ENCODE data around the gene REEP5. TPM values are rescaled to one million over a fixed set of nuclear protein-coding genes. Genes with fewer than 3 reads are reported as not detected.

Gene REEP5
- total RNA-seq, 1 donor from 2014 or later = 26.3 TPM

DNA sequence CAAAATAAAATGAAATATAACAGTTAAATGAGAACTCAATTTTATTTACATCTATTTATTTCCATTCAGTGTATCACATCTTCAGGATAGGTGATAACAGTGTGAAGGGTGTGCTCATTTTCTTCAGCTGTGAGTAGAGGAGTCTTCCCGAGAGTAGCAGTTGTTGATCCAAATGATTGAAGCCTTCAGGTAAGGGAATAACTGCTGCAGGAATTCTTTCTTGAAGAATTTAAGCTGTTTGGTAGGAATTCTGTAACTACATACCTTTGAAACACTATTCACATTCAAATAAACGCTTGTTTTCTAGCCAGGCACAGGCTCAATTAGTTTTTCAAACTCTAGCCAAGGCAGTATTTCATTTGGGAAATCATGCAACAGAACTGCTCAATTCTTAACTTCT is 45.7 kb downstream of the REEP5 start:
- TF ChIP-seq, protein P1, sequence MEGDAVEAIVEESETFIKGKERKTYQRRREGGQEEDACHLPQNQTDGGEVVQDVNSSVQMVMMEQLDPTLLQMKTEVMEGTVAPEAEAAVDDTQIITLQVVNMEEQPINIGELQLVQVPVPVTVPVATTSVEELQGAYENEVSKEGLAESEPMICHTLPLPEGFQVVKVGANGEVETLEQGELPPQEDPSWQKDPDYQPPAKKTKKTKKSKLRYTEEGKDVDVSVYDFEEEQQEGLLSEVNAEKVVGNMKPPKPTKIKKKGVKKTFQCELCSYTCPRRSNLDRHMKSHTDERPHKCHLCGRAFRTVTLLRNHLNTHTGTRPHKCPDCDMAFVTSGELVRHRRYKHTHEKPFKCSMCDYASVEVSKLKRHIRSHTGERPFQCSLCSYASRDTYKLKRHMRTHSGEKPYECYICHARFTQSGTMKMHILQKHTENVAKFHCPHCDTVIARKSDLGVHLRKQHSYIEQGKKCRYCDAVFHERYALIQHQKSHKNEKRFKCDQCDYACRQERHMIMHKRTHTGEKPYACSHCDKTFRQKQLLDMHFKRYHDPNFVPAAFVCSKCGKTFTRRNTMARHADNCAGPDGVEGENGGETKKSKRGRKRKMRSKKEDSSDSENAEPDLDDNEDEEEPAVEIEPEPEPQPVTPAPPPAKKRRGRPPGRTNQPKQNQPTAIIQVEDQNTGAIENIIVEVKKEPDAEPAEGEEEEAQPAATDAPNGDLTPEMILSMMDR (IDR thresholded peaks at IDR 0.05; ENCODE audit: insufficient read depth, low read length, severe bottlenecking) = no peak
- DNase-seq (ENCODE audit: low read depth) (no peak), FAIRE-seq (no peak)
- H3K36me3 ChIP-seq (ENCODE audit: control insufficient read depth, insufficient read depth, low read length) = peaks cover 1% of the 10 kb centered on the region
- H3K27me3 ChIP-seq (ENCODE audit: control insufficient read depth, insufficient read depth, low read length) = no peaks in the 10 kb centered on the region
- H3K4me3 ChIP-seq (ENCODE audit: low read depth, low read length) = no peak overlapping the region

GRCh38 chr5:112870966-112871365 is 51.1 kb downstream of the REEP5 start:
- TF ChIP-seq, protein P1 (IDR thresholded peaks at IDR 0.05; ENCODE audit: insufficient read depth, low read length, severe bottlenecking) = no peak
- Histone ChIP-seq H3K27me3 (ENCODE audit: control insufficient read depth, insufficient read depth, low read length) (no peaks in the 10 kb centered on the region), H3K4me3 (ENCODE audit: low read depth, low read length) (no peak overlapping the region), H3K36me3 (ENCODE audit: control insufficient read depth, insufficient read depth, low read length) (peaks cover 14% of the 10 kb centered on the region)
- FAIRE-seq (no peak), DNase-seq (ENCODE audit: low read depth) (no peak)

GRCh38 chr5:112869948-112870347 is 52.1 kb downstream of the REEP5 start:
- TF ChIP-seq, protein P1 (IDR thresholded peaks at IDR 0.05; ENCODE audit: insufficient read depth, low read length, severe bottlenecking) = no peak
- FAIRE-seq = no peak

GRCh38 chr5:112867411-112867810 is 54.6 kb downstream of the REEP5 start:
- DNase-seq (ENCODE audit: low read depth) (no peak), FAIRE-seq (no peak)
- Histone ChIP-seq H3K36me3 (ENCODE audit: control insufficient read depth, insufficient read depth, low read length) (peaks cover 22% of the 10 kb centered on the region), H3K27me3 (ENCODE audit: control insufficient read depth, insufficient read depth, low read length) (no peaks in the 10 kb centered on the region), H3K4me3 (ENCODE audit: low read depth, low read length) (no peak overlapping the region)
- TF ChIP-seq, protein P1 (IDR thresholded peaks at IDR 0.05; ENCODE audit: insufficient read depth, low read length, severe bottlenecking) = no peak

More at GRCh38 chr5:112869948-112870347, 52.1 kb downstream of the REEP5 start:
- Histone ChIP-seq H3K36me3 (ENCODE audit: control insufficient read depth, insufficient read depth, low read length) (peaks cover 14% of the 10 kb centered on the region), H3K4me3 (ENCODE audit: low read depth, low read length) (no peak overlapping the region), H3K27me3 (ENCODE audit: control insufficient read depth, insufficient read depth, low read length) (no peaks in the 10 kb centered on the region)
- DNase-seq (ENCODE audit: low read depth) = no peak

GRCh38 chr5:112866739-112867138 is 55.3 kb downstream of the REEP5 start:
- TF ChIP-seq, protein P1 (IDR thresholded peaks at IDR 0.05; ENCODE audit: insufficient read depth, low read length, severe bottlenecking) = no peak
- FAIRE-seq (no peak), DNase-seq (ENCODE audit: low read depth) (no peak)
- no peak overlapping the region for H3K4me3 ChIP-seq (ENCODE audit: low read depth, low read length)
- H3K27me3 ChIP-seq (ENCODE audit: control insufficient read depth, insufficient read depth, low read length) = no peaks in the 10 kb centered on the region
- peaks cover 22% of the 10 kb centered on the region for H3K36me3 ChIP-seq (ENCODE audit: control insufficient read depth, insufficient read depth, low read length)

DNA sequence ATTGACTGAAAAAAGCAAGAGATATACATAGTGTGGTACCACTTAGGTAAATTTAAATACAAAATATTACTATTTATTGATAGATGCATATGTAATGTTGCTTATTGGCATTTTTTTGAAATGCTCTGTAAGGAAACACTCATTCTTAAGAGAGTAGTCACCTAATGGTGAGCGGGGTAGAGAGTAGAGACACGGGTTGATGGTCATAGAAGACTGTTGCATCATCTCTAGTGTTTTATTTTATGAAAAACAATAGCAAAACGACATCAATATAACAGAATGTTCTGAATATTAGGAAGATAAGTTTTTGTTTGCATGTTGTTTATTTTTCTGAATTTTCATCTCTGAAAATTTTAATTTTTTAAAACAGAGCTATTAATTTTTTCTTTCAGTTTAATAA is 56.9 kb downstream of the REEP5 start:
- H3K4me3 ChIP-seq (ENCODE audit: low read depth, low read length) = no peak overlapping the region
- TF ChIP-seq, protein P1 (IDR thresholded peaks at IDR 0.05; ENCODE audit: insufficient read depth, low read length, severe bottlenecking) = no peak
- peaks cover 19% of the 10 kb centered on the region for H3K36me3 ChIP-seq (ENCODE audit: control insufficient read depth, insufficient read depth, low read length)
- no peaks in the 10 kb centered on the region for H3K27me3 ChIP-seq (ENCODE audit: control insufficient read depth, insufficient read depth, low read length)
- DNase-seq (ENCODE audit: low read depth) = no peak
- no peak for FAIRE-seq

Measured in bronchial epithelial cell (primary cell).